ENCODE measurements around the gene ACVR1. TPM values are rescaled to one million over a fixed set of nuclear protein-coding genes. Genes with fewer than 3 reads are reported as not detected.

ACVR1 gene
- polyA plus RNA-seq, 3 donors: 21.8 to 27.5 (median 25.8) TPM

GRCh38 chr2:157800838-157801495 is 75.2 kb downstream of the ACVR1 start:
- no peak for DNase-seq

- DNase-seq: no peak
These were observed 83.0 kb downstream of the ACVR1 start for GRCh38 chr2:157793053-157793612.

GRCh38 chr2:157792335-157793052 is 83.6 kb downstream of the ACVR1 start:
- DNase-seq: no peak

- DNase-seq: no peak
These were observed 85.3 kb downstream of the ACVR1 start for GRCh38 chr2:157790780-157791179.

- no peak for DNase-seq
These were observed 86.1 kb downstream of the ACVR1 start for GRCh38 chr2:157789933-157790511.

- DNase-seq: no peak
These were observed 86.9 kb downstream of the ACVR1 start for GRCh38 chr2:157789256-157789655.

GRCh38 chr2:157788201-157788600 is 87.9 kb downstream of the ACVR1 start:
- DNase-seq: no peak

GRCh38 chr2:157787364-157787938 is 88.7 kb downstream of the ACVR1 start:
- no peak for DNase-seq

GRCh38 chr2:157786663-157787363 is 89.3 kb downstream of the ACVR1 start:
- no peak for DNase-seq

GRCh38 chr2:157785866-157786662 is 90.1 kb downstream of the ACVR1 start:
- no peak for DNase-seq

GRCh38 chr2:157785200-157785599 is 90.9 kb downstream of the ACVR1 start:
- no peak for DNase-seq

GRCh38 chr2:157784823-157785175 is 91.3 kb downstream of the ACVR1 start:
- DNase-seq: no peak

- no peak for DNase-seq
These were observed 91.8 kb downstream of the ACVR1 start for GRCh38 chr2:157784169-157784822.

- no peak for DNase-seq
These were observed 92.9 kb downstream of the ACVR1 start for GRCh38 chr2:157783245-157783644.

- no peak for DNase-seq
These were observed 93.9 kb downstream of the ACVR1 start for GRCh38 chr2:157782057-157782845.

- DNase-seq: no peak
These were observed 95.9 kb downstream of the ACVR1 start for GRCh38 chr2:157780211-157780610.

- no peak for DNase-seq
These were observed 96.3 kb downstream of the ACVR1 start for GRCh38 chr2:157779794-157780193.

- DNase-seq: peak; percentile 34
These were observed 98.7 kb downstream of the ACVR1 start for GRCh38 chr2:157777427-157777826.

GRCh38 chr2:157771234-157771633 is 104.9 kb downstream of the ACVR1 start:
- DNase-seq: no peak

- DNase-seq: no peak
These were observed 106.3 kb downstream of the ACVR1 start for GRCh38 chr2:157769856-157770255.
